Effector CD8-positive, alpha-beta T cell (primary cell): ENCODE results near the gene BANP.
"Not testable (repeated sequence)": the region's sequence is repeated elsewhere in the genome, so short reads cannot be mapped to it uniquely, and the experiment has no call there.

ENCODE experiments used
- DNase-seq: peaks from one replicate; lab custom pipeline; 2025; lab: John Stamatoyannopoulos, UW

The BANP gene

DNA sequence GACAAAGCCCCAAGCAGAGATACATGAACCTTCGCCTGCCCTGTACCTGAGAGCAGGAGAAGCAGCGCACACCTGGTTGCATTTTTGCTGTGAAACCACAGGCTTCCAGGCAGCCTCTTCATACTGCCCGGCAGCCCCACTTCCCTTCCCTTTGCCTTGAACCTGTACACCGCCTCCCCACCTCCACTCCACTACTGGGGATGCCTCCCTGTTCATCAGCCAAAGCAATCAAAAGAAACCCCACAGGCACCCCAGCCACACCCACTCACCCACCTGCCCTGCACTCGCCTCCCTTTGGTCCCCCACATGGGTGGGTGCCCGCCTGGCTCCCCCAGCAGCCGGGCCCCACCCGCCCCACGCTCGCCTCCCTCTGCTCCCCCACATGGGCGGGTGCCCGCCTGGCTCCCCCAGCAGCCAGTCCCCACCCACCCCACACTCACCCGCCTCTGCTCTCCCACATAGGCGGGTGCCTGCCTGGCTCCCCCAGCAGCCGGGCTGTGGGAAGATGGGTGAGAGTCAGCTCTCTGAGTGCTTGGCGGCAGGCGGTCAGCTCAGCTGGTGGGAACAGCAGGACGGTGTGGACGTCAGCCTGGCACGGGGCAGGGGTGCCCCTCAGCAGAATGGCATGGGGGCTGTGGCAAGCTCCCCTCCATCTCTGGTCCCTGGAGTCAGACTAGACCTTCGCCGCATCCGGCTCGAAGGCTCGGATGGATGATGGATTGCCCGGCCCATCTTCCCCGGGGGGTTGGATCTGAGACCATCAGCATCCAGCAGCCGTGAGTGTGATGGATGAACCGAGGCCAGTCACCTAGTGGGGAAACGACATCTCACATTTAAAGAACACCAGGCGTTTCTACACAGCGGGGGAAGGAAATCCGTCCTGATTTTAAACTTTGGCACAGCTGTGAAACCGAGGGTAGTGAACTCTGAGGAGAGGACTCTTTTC lies 135.6 kb downstream of the BANP start:
- DNase-seq, result no peak

DNA sequence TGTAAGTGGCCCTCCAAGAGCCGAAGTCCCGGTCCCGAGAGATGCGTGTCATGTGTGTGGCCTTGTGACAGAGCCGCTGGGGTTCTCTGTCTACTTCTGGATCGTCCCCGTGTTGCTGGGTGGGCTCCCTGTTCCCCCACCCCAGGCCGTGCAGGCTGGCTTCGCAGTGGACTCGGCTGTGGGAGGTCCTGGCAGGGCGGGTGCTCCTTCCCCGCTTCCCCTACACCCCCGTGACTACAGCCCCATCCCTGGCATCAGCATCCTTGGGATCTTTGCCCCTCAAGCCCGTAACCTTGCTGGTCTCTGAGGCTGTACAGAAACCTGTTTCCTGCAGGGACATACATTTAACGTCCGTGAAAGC lies 136.3 kb downstream of the BANP start:
- DNase-seq, result no peak

DNA sequence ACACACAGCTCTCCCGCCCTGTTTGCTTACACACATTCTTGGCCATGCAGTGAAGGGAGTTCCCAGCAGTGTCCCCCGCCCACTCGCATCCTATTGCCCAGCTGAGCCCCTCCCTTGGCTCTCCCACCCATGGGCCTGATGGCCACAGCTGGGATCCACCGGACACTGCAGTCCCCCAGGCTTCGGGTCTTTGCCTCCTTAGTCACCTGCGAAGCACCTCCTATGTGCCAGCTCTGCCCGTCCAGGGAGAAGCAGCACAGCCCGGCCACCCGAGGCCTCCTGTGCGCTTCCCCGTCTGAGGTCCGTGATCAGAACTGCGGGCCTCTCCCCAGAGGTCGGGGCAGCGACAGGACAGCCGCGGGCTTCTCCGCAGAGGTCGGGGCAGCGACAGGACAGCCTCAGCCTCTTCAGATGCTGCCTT lies 136.9 kb downstream of the BANP start:
- DNase-seq, result no peak

DNA sequence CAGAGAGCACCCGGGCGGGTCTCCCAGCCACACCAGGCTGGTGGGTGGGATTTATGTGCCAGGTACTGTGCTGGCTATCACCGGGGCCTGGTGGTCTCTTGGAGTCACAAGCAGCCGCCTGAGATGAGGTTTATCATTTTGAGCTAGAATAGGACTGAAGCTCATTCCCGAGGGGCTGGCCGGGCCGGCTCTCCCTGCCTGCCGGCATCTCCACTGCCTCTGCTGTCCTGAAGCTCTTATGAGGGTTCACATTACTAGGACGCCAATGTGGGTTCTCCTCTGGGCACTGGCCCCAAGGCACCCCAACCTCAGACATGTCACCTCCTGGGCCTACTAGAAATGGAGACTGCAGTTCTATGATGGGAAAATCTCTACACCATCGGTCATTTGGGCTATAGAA lies 137.4 kb downstream of the BANP start:
- DNase-seq, result not testable (repeated sequence)

- DNase-seq, result not testable (repeated sequence)
These were observed 137.8 kb downstream of the BANP start for GRCh38 chr16:88089071-88089470.

- DNase-seq, result not testable (repeated sequence)
These were observed 138.6 kb downstream of the BANP start for GRCh38 chr16:88089632-88090376.

DNA sequence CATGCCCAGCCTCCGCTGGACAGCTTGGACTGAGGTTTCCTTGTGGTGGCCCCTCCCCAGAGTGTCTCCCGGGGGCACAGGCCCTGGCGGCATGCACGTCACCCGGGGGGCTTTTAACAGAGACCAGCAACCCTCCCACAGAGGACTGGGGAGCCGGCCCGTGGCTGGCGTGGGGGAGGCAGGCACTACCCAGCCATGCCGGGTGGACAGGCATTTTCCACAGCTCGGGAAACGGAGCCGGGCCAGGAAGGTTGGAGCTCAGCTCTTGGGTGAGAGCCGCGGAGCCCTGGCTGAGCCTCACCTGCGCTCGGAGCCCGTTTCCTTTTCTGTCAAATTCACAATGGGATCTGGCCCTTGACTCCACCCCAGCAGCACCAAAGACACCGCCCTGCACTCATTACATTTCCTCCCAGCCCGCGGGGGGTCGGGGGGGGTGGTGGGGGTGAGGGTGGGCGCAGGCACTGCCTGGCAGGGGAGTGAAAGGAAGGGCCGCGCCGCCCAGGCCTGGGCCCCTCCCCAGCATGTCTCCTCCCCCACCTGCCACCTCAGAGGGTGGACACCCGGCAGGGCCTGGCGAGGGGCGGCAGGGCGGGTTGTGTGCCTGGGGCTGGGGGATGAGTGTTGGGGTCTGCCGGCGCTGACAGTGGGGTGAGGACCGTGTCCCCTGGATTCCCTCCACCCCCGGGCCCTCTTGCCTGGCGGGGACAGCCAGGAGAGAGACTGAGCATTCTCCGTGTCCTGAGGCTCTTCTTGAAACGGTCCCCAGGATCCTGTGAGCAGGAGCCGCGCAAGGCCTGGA lies 139.3 kb downstream of the BANP start:
- not testable (repeated sequence) for DNase-seq

DNA sequence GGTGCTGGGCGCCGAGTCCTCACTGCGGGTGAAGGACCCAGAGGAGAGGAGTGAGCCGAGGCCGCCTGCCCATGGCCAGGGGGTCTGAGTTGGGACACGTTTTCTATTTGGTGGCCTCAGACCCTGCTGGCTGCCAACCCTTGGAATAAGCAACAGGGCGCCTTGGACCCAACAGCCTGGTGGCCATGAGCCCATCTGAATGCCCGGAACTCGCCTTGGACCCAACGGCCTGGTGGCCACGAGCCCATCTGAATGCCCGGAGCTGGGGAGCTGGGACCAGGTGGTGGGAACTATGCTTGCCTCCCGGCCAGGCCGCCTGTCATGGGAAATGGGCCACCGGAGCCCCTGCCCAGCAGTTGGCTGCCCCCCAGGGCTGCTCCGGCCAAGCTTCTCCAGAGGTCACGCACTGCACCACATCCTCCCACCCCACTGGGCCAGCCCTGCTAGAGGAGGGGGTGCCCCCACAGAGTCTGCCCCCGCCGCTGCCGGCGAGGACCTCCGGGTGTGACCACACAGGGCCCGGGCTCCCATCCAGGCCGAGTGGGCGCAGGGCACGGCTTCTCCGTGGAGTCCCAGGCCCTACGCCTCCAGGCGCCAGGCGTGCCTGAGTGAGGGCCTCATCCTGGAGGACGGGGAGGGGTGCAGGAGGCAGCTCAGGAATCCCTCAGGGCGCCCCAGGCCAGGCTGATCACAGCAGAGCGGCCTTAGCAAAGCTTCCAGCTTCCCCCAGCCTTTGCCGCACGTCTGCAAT lies 140.2 kb downstream of the BANP start:
- not testable (repeated sequence) for DNase-seq

DNA sequence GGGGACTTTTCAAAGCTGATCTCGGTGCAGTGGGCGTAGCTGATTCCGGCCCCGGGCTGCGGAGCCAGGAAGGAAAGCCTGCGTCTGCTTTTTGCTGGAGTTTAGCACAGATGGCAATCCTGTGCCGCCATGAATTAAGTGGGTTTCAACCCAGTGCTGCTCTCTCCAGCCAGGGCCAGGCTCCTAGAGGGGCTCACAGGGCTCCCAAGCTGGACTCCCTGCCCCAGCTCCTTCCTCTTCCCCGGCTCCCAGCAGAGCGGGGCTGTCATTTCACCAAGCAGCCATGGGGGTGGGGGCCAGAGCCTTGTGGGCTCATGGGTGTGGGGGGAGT lies 140.7 kb downstream of the BANP start:
- not testable (repeated sequence) for DNase-seq

DNA sequence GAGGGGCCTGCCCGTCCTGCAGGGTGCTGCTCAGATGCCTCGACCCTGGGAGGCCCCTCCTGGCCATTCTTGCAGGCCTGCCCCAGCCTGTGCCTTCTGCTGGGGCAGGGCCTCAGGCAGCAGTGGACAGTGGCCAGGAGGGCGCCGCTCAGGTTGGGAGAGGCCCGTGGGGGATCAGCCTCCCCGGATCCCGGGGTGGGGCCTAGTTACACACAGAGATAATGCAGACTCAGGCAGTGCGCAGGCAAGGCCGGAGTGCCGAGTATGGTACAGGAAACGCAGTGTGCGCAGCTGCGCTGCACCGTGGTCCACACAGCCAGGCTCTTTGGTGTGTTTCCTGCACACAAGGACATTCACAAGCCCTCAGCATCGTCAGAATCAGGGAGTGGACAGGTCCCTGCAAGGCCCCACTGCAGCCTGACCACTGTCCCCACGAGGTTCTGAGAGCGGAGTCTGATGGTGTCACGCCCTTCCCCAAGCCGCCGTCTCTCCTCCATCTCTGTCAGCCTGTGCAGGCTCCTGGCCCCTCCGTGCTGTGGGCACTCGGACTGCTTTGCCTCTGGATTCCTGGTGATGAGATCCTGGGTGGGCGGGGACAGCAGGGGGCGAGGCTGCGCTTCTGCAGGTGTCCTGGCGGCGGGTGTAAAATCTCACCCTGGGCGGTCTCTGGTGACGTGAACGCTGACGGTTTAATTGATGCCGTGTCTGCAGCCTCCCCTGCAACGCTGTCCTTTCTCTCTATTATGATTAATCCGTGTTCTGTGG lies 141.7 kb downstream of the BANP start:
- not testable (repeated sequence) for DNase-seq

- DNase-seq, result not testable (repeated sequence)
These were observed 142.5 kb downstream of the BANP start for GRCh38 chr16:88093556-88094252.

- not testable (repeated sequence) for DNase-seq
These were observed 143.0 kb downstream of the BANP start for GRCh38 chr16:88094253-88094575.

DNA sequence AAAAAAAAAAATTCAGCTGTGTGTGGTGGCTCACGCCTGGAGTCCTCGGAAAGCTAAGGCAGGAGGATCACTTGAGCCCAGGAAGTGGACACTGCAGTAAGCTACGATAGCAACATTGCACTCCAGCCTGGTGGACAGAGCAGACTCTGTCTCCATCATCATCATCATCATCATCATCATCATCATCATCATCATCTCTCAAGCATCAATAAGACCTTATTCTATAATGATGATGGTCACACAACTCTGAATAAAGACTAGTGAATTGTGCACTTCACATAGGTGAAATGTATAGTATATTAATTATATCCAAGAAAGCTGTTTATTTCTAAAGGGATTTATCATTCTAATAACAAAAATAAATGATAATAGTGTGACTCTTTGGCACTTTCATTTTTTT lies 143.7 kb downstream of the BANP start:
- DNase-seq, result not testable (repeated sequence)

DNA sequence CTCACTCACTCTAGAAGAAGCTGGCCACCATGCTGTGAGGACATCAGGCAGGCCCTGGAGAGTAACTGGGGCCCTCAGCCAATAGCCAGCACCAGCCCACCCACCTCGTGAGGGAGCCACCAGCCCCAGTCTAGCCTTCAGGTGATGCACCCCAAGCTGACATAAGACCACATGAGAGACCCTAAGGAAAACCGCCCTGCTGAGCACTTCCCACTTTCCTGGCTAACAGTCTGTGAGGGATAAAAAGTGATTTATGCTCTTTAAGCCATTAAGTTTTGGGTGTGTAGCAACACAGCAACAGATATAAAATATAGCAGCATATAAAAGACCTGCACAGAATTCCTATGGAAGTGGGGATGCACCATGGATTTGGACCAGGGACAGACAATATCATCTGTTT lies 145.4 kb downstream of the BANP start:
- DNase-seq, result not testable (repeated sequence)

GRCh38 chr16:88098731-88099562 lies 147.7 kb downstream of the BANP start:
- not testable (repeated sequence) for DNase-seq

DNA sequence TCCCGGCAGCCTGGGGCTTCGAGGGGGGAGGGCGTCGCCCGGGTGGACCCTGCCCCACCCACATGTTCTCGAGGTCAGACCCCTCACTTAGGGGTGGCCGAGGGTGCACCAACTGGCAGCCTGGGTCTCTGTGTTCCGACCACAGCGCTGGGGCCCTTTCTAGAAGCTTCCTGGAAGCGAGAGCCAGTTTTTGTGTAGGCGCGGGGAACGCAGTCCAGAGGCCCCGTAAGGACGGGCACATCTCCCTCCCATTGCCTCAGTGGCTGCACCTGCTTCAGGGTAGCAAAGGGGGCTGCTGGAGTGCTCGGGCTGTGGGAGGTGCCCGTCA lies 148.3 kb downstream of the BANP start:
- no peak for DNase-seq

GRCh38 chr16:88099956-88100355 lies 148.7 kb downstream of the BANP start:
- DNase-seq, result not testable (repeated sequence)

DNA sequence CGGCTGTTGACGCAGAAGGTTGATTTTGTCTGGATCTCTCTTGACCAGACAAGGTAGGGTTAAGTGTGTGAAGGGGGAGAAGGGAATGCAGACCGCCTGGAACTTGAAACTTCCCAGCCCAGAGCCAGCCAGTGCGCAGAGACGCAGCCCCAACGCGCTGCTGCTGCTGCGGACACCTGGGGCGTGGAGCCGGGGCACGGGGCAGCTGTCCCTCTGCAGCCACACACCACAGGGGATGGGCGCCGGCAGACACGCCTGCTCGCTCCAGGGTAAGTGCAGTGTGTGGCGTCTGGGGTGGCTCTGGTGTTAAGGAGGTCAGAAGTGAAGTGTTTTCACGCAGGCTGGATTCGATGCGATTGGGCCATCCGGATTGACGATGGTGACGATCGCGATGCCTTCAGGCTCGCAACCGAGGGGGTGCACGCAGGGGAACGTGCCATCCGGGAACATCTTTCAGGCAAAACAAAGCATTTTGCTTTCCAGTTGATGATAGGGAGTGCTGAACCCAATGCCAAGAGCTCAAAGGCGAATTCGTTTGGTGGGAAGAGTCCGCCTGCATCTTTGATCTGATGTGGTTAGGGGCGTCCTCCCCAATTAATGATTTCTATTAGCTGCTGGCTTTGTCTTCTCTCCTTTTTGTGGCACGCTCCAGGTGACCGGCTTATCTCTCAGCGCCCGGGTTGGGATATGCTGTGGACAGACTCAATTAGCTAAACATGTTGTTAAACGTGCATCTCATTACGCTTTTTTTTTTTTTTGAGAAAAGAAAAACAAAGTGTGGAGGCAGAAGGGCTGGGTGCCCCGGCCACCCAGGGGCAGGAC lies 149.8 kb downstream of the BANP start:
- not testable (repeated sequence) for DNase-seq
